ENCODE data around the gene ZFHX3. TPM values are rescaled to one million over a fixed set of nuclear protein-coding genes. Genes with fewer than 3 reads are reported as not detected.

ZFHX3 gene
- total and polyA plus RNA-seq, 2 donors (not counting 1 experiment from before 2014, with no cell fraction given): 0.54 to 6.6 TPM

GRCh38 chr16:72952811-72953271 lies 95.1 kb downstream of the ZFHX3 start:
- ChIA-PET CTCF (interaction anchor here (0.6 kb wide), 1 partner anchor 347 kb away, joined by 3 read pairs; no protein-coding TSS in a partner anchor), POLR2A (no interaction called here)
- ATAC-seq (ENCODE audit: low read depth) (no peak), DNase-seq (no peak)
- Histone ChIP-seq H3K27ac (ENCODE audit: low read length in 2 of 2) (no peak overlapping the region), H3K79me2 (ENCODE audit: control insufficient read depth, insufficient read depth, low read length) (no peaks in the 10 kb centered on the region), H3K4me3 (ENCODE audit: control extremely low read depth in 1 of 5, extremely low read depth in 1 of 5, insufficient read depth in 1 of 5, low read depth in 2 of 5, low read length in 4 of 5) (no peak overlapping the region), H3K4me2 (replicated peaks; ENCODE audit: low read depth, low read length, poor library complexity, severe bottlenecking) (no peak overlapping the region), H3K36me3 (replicated peaks in 1 of 2; ENCODE audit: control extremely low read depth in 1 of 2, control insufficient read depth in 1 of 2, extremely low read depth in 1 of 2, insufficient read depth in 2 of 2, low read length in 1 of 2) (peaks cover 0 to 1% of the 10 kb centered on the region in 2 experiments), H3K27me3 (replicated peaks in 1 of 4; ENCODE audit: control extremely low read depth in 1 of 4, control insufficient read depth in 3 of 4, insufficient read depth in 4 of 4, low read length in 3 of 4) (no peaks in the 10 kb centered on the region), H3K9me3 (ENCODE audit: control extremely low read depth in 1 of 3, control insufficient read depth in 2 of 3, insufficient read depth in 1 of 3, low read length in 2 of 3) (peaks cover 0 to 7% (median 0%) of the 10 kb centered on the region in 3 donors), H3K9ac (ENCODE audit: low read length) (no peak overlapping the region), H4K20me1 (ENCODE audit: control insufficient read depth, insufficient read depth, low read length, poor library complexity, severe bottlenecking) (no peaks in the 10 kb centered on the region), H3K4me1 (ENCODE audit: control insufficient read depth in 2 of 2, insufficient read depth in 2 of 2, low read length in 2 of 2) (no peaks in the 10 kb centered on the region), H2AFZ (ENCODE audit: insufficient read depth, low read depth, low read length, poor library complexity, severe bottlenecking) (no peak overlapping the region)
- TF ChIP-seq EZH2 (IDR thresholded peaks at IDR 0.05; ENCODE audit: borderline replicate concordance, insufficient read depth, low read depth, low read length, poor library complexity, severe bottlenecking) (no peak), CTCF (IDR thresholded peaks at IDR 0.05) (no peak)
- 87% methylated on average over 3 of the region's 9 CpGs for WGBS (ENCODE audit: insufficient coverage)
- intact Hi-C loops (cut with micrococcal nuclease): no loop called here
- Mint-ChIP-seq H3K9me3 (ENCODE audit: insufficient read depth) (no peaks in the 10 kb centered on the region), H3K4me3 (no peak overlapping the region), H3K27ac (no peak overlapping the region), H3K4me1 (no peaks in the 10 kb centered on the region), H3K27me3 (no peaks in the 10 kb centered on the region)

GRCh38 chr16:72952404-72952803 lies 95.5 kb downstream of the ZFHX3 start:
- WGBS (ENCODE audit: insufficient coverage): 96% methylated on average over 5 of the region's 10 CpGs
- no peak overlapping the region for H2AFZ ChIP-seq (ENCODE audit: insufficient read depth, low read depth, low read length, poor library complexity, severe bottlenecking)
- H3K4me1 Mint-ChIP-seq: no peaks in the 10 kb centered on the region
- ATAC-seq (ENCODE audit: low read depth) (no peak), DNase-seq (no peak)
- no peaks in the 10 kb centered on the region for H3K4me1 ChIP-seq (ENCODE audit: control insufficient read depth in 2 of 2, insufficient read depth in 2 of 2, low read length in 2 of 2)
- peaks cover 0 to 1% of the 10 kb centered on the region in 2 experiments for H3K36me3 ChIP-seq (replicated peaks in 1 of 2; ENCODE audit: control extremely low read depth in 1 of 2, control insufficient read depth in 1 of 2, extremely low read depth in 1 of 2, insufficient read depth in 2 of 2, low read length in 1 of 2)
- CTCF ChIA-PET: interaction anchor here (0.6 kb wide), 1 partner anchor 346 kb away, joined by 3 read pairs; no protein-coding TSS in a partner anchor
- H3K4me3 ChIP-seq (ENCODE audit: control extremely low read depth in 1 of 5, extremely low read depth in 1 of 5, insufficient read depth in 1 of 5, low read depth in 2 of 5, low read length in 4 of 5): no peak overlapping the region
- no peaks in the 10 kb centered on the region for H3K9me3 Mint-ChIP-seq (ENCODE audit: insufficient read depth)
- no peak overlapping the region for H3K27ac ChIP-seq (ENCODE audit: low read length in 2 of 2)
- H3K27me3 ChIP-seq (replicated peaks in 1 of 4; ENCODE audit: control extremely low read depth in 1 of 4, control insufficient read depth in 3 of 4, insufficient read depth in 4 of 4, low read length in 3 of 4): no peaks in the 10 kb centered on the region
- POLR2A ChIA-PET: no interaction called here
- intact Hi-C loops (cut with micrococcal nuclease): no loop called here
- no peak overlapping the region for H3K4me3 Mint-ChIP-seq
- no peak overlapping the region for H3K4me2 ChIP-seq (replicated peaks; ENCODE audit: low read depth, low read length, poor library complexity, severe bottlenecking)
- no peak overlapping the region for H3K9ac ChIP-seq (ENCODE audit: low read length)
- H3K27ac Mint-ChIP-seq: no peak overlapping the region
- H3K9me3 ChIP-seq (ENCODE audit: control extremely low read depth in 1 of 3, control insufficient read depth in 2 of 3, insufficient read depth in 1 of 3, low read length in 2 of 3): peaks cover 0 to 6% (median 0%) of the 10 kb centered on the region in 3 donors
- TF ChIP-seq CTCF (IDR thresholded peaks at IDR 0.05) (no peak), EZH2 (IDR thresholded peaks at IDR 0.05; ENCODE audit: borderline replicate concordance, insufficient read depth, low read depth, low read length, poor library complexity, severe bottlenecking) (no peak)
- no peaks in the 10 kb centered on the region for H3K79me2 ChIP-seq (ENCODE audit: control insufficient read depth, insufficient read depth, low read length)
- no peaks in the 10 kb centered on the region for H4K20me1 ChIP-seq (ENCODE audit: control insufficient read depth, insufficient read depth, low read length, poor library complexity, severe bottlenecking)
- no peaks in the 10 kb centered on the region for H3K27me3 Mint-ChIP-seq

Data from B cell (primary cell).